ENCODE data around the gene HOXD4.

GRCh38 chr2:176109946-176110345, 41.4 kb upstream of the HOXD4 start:
- TF ChIP-seq SIN3A (IDR thresholded peaks at IDR 0.05; ENCODE audit: borderline replicate concordance, insufficient read depth, low read depth, low read length) (no peak), REST (IDR thresholded peaks at IDR 0.05; ENCODE audit: insufficient read depth in 1 of 2, low read depth in 2 of 2, low read length in 1 of 2) (no peak), POLR2AphosphoS5 (IDR thresholded peaks at IDR 0.05; ENCODE audit: low read depth, low read length) (no peak), TCF7L2 (IDR thresholded peaks at IDR 0.05; ENCODE audit: low read depth, low read length) (no peak)
- TF ChIP-seq, protein P1, sequence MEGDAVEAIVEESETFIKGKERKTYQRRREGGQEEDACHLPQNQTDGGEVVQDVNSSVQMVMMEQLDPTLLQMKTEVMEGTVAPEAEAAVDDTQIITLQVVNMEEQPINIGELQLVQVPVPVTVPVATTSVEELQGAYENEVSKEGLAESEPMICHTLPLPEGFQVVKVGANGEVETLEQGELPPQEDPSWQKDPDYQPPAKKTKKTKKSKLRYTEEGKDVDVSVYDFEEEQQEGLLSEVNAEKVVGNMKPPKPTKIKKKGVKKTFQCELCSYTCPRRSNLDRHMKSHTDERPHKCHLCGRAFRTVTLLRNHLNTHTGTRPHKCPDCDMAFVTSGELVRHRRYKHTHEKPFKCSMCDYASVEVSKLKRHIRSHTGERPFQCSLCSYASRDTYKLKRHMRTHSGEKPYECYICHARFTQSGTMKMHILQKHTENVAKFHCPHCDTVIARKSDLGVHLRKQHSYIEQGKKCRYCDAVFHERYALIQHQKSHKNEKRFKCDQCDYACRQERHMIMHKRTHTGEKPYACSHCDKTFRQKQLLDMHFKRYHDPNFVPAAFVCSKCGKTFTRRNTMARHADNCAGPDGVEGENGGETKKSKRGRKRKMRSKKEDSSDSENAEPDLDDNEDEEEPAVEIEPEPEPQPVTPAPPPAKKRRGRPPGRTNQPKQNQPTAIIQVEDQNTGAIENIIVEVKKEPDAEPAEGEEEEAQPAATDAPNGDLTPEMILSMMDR (IDR thresholded peaks at IDR 0.05) = no peak
